ENCODE measurements around the gene PLA2G7.

The PLA2G7 gene

GRCh38 chr6:46667377-46667776 lies 67.8 kb downstream of the PLA2G7 start:
- Histone ChIP-seq H3K27ac (ENCODE audit: insufficient read depth in 1 of 2, low read depth in 1 of 2, low read length in 2 of 2, poor library complexity in 1 of 2, severe bottlenecking in 2 of 2) (no peak overlapping the region), H3K36me3 (ENCODE audit: control insufficient read depth in 4 of 4, insufficient read depth in 4 of 4, low read length in 3 of 4) (peaks cover 0 to 10% (median 0%) of the 10 kb centered on the region in 4 experiments), H3K4me3 (ENCODE audit: control insufficient read depth in 1 of 7, extremely low read depth in 1 of 7, insufficient read depth in 4 of 7, low read depth in 2 of 7, low read length in 6 of 7) (no peak overlapping the region), H3K9me3 (ENCODE audit: control extremely low read depth in 1 of 5, control insufficient read depth in 4 of 5, insufficient read depth in 2 of 5, low read depth in 1 of 5, low read length in 4 of 5) (no peaks in the 10 kb centered on the region), H3K27me3 (replicated peaks in 2 of 5; ENCODE audit: control insufficient read depth in 4 of 5, insufficient read depth in 5 of 5, low read length in 4 of 5) (no peaks in the 10 kb centered on the region), H3K4me1 (ENCODE audit: control extremely low read depth in 1 of 4, control insufficient read depth in 4 of 4, insufficient read depth in 4 of 4, low read length in 3 of 4) (no peaks in the 10 kb centered on the region)
- no peak for DNase-seq
- 100% methylated on average over 2 of the region's 2 CpGs for WGBS (ENCODE audit: insufficient coverage)
- POLR2A ChIA-PET = no interaction called here
- CTCF ChIA-PET = no interaction called here

- no peak overlapping the region for H3K4me3 ChIP-seq (ENCODE audit: control insufficient read depth in 1 of 7, extremely low read depth in 1 of 7, insufficient read depth in 4 of 7, low read depth in 2 of 7, low read length in 6 of 7)
- ChIA-PET CTCF (no interaction called here), POLR2A (interaction anchor here (0.7 kb wide), 1 partner anchor 480 kb away, joined by 5 read pairs; no protein-coding TSS in a partner anchor)
- H3K9me3 ChIP-seq (ENCODE audit: control extremely low read depth in 1 of 5, control insufficient read depth in 4 of 5, insufficient read depth in 2 of 5, low read depth in 1 of 5, low read length in 4 of 5) = no peaks in the 10 kb centered on the region
- H3K36me3 ChIP-seq (ENCODE audit: control insufficient read depth in 4 of 4, insufficient read depth in 4 of 4, low read length in 3 of 4) = no peaks in the 10 kb centered on the region
- no peaks in the 10 kb centered on the region for H3K27me3 ChIP-seq (replicated peaks in 2 of 5; ENCODE audit: control insufficient read depth in 4 of 5, insufficient read depth in 5 of 5, low read length in 4 of 5)
- H3K4me1 ChIP-seq (ENCODE audit: control extremely low read depth in 1 of 4, control insufficient read depth in 4 of 4, insufficient read depth in 4 of 4, low read length in 3 of 4) = no peaks in the 10 kb centered on the region
- WGBS (ENCODE audit: insufficient coverage) = 100% methylated on average over 1 of the region's 2 CpGs
- DNase-seq = no peak
- no peak overlapping the region for H3K27ac ChIP-seq (ENCODE audit: insufficient read depth in 1 of 2, low read depth in 1 of 2, low read length in 2 of 2, poor library complexity in 1 of 2, severe bottlenecking in 2 of 2)
Measured at GRCh38 chr6:46661483-46661882, 73.7 kb downstream of the PLA2G7 start.

GRCh38 chr6:46657642-46658041 lies 77.5 kb downstream of the PLA2G7 start:
- DNase-seq = no peak
- no peak overlapping the region for H3K27ac ChIP-seq (ENCODE audit: insufficient read depth in 1 of 2, low read depth in 1 of 2, low read length in 2 of 2, poor library complexity in 1 of 2, severe bottlenecking in 2 of 2)
- no peaks in the 10 kb centered on the region for H3K9me3 ChIP-seq (ENCODE audit: control extremely low read depth in 1 of 5, control insufficient read depth in 4 of 5, insufficient read depth in 2 of 5, low read depth in 1 of 5, low read length in 4 of 5)
- H3K27me3 ChIP-seq (replicated peaks in 2 of 5; ENCODE audit: control insufficient read depth in 4 of 5, insufficient read depth in 5 of 5, low read length in 4 of 5) = peaks cover 0 to 4% (median 0%) of the 10 kb centered on the region in 5 experiments
- ChIA-PET CTCF (no interaction called here), POLR2A (no interaction called here)
- no peak overlapping the region for H3K4me3 ChIP-seq (ENCODE audit: control insufficient read depth in 1 of 7, extremely low read depth in 1 of 7, insufficient read depth in 4 of 7, low read depth in 2 of 7, low read length in 6 of 7)
- peaks cover 0 to 10% (median 8%) of the 10 kb centered on the region in 4 experiments for H3K4me1 ChIP-seq (ENCODE audit: control extremely low read depth in 1 of 4, control insufficient read depth in 4 of 4, insufficient read depth in 4 of 4, low read length in 3 of 4)
- H3K36me3 ChIP-seq (ENCODE audit: control insufficient read depth in 4 of 4, insufficient read depth in 4 of 4, low read length in 3 of 4) = no peaks in the 10 kb centered on the region

- CTCF ChIA-PET = interaction anchor here (1.1 kb wide), 1 partner anchor 78 kb away, joined by 3 read pairs; no protein-coding TSS in a partner anchor
- Histone ChIP-seq H3K27me3 (replicated peaks in 2 of 5; ENCODE audit: control insufficient read depth in 4 of 5, insufficient read depth in 5 of 5, low read length in 4 of 5) (peaks cover 0 to 4% (median 0%) of the 10 kb centered on the region in 5 experiments), H3K9me3 (ENCODE audit: control extremely low read depth in 1 of 5, control insufficient read depth in 4 of 5, insufficient read depth in 2 of 5, low read depth in 1 of 5, low read length in 4 of 5) (no peaks in the 10 kb centered on the region), H3K4me3 (ENCODE audit: control insufficient read depth in 1 of 7, extremely low read depth in 1 of 7, insufficient read depth in 4 of 7, low read depth in 2 of 7, low read length in 6 of 7) (no peak overlapping the region), H3K27ac (ENCODE audit: insufficient read depth in 1 of 2, low read depth in 1 of 2, low read length in 2 of 2, poor library complexity in 1 of 2, severe bottlenecking in 2 of 2) (no peak overlapping the region), H3K4me1 (ENCODE audit: control extremely low read depth in 1 of 4, control insufficient read depth in 4 of 4, insufficient read depth in 4 of 4, low read length in 3 of 4) (peaks cover 5 to 15% (median 13%) of the 10 kb centered on the region in 4 experiments), H3K36me3 (ENCODE audit: control insufficient read depth in 4 of 4, insufficient read depth in 4 of 4, low read length in 3 of 4) (no peaks in the 10 kb centered on the region)
- 88% methylated on average over 4 of the region's 6 CpGs for WGBS (ENCODE audit: insufficient coverage)
- POLR2A ChIA-PET = no interaction called here
- peak in 1 of 3 donors; percentile 19 for DNase-seq
Measured at GRCh38 chr6:46655803-46656202, 79.4 kb downstream of the PLA2G7 start.
